HEK293 (cell line): ENCODE data around the gene MRPL45.

Source experiments
- CTCF ChIA-PET: fragments of 350-600 bp; formaldehyde crosslinking; extraction: SDS; loops from one replicate; lab custom pipeline; 2021; ENCODE audit warnings: antibody characterized with exemption; lab: Yijun Ruan, JAX
- POLR2A ChIA-PET: fragments of 300-600 bp; formaldehyde crosslinking; extraction: SDS; loops from one replicate; lab custom pipeline; 2020; ENCODE audit warnings: antibody characterized with exemption, inconsistent platforms; lab: Yijun Ruan, JAX
- H3K27ac ChIP-seq: fragments of 200-500 bp; sonication (Bioruptor generic); 2 replicates; pipeline ENCODE4 v1.5.1; 2014; ENCODE audit warnings: low read depth, low read length, control low read depth, inconsistent platforms; ENCODE audit errors: extremely low read depth
- H3K36me3 ChIP-seq, 2 experiments: fragments of 200-500 bp in 1 of 2; sonication (Bioruptor generic) in 1 of 2; 1 replicate in 1 of 2; 2 replicates in 1 of 2; pipeline ENCODE4 v1.5.1; 2014 to 2017; ENCODE audit warnings: inconsistent platforms in 2 of 2, low read length in 2 of 2; ENCODE audit not compliant: control insufficient read depth in 2 of 2, insufficient read depth in 1 of 2
- H3K4me1 ChIP-seq: fragments of 200-500 bp; sonication (Bioruptor generic); 2 replicates; pipeline ENCODE4 v1.5.1; 2014; ENCODE audit warnings: mild to moderate bottlenecking, low read length, inconsistent platforms; ENCODE audit not compliant: control insufficient read depth, insufficient read depth
- H3K4me3 ChIP-seq: 2 replicates; pipeline ENCODE4 v1.5.1; 2011; ENCODE audit warnings: low read depth, mild to moderate bottlenecking, control low read depth, low read length, moderate library complexity
- H3K9me3 ChIP-seq: fragments of 200-500 bp; sonication (Bioruptor generic); 2 replicates; pipeline ENCODE4 v1.5.1; 2014; ENCODE audit warnings: low read depth, low read length, inconsistent platforms; ENCODE audit not compliant: control insufficient read depth, insufficient read depth
- FEZF1 ChIP-seq: fragments of 450-650 bp; formaldehyde crosslinking; IDR thresholded peaks from 2 replicates; pipeline ENCODE4 v1.5.1; 2016; ENCODE audit warnings: missing biosample characterization, missing genetic modification characterization
- IKZF3 ChIP-seq: fragments of 450-650 bp; IDR thresholded peaks from 2 replicates; pipeline ENCODE4 v1.5.0; 2018; ENCODE audit warnings: missing biosample characterization, mild to moderate bottlenecking, missing genetic modification characterization, moderate library complexity
- KLF8 ChIP-seq: fragments of 450-650 bp; formaldehyde crosslinking; IDR thresholded peaks from 2 replicates; pipeline ENCODE4 v1.5.1; 2016; ENCODE audit warnings: missing biosample characterization, missing genetic modification characterization
- RBAK ChIP-seq: fragments of 450-650 bp; formaldehyde crosslinking; IDR thresholded peaks from 2 replicates; pipeline ENCODE4 v1.5.1; 2016; ENCODE audit warnings: missing biosample characterization, missing genetic modification characterization
- SCRT2 ChIP-seq: fragments of 450-650 bp; formaldehyde crosslinking; IDR thresholded peaks from 2 replicates; pipeline ENCODE4 v1.5.1; 2016; ENCODE audit warnings: missing biosample characterization, missing genetic modification characterization
- ZBTB8A ChIP-seq: fragments of 450-650 bp; formaldehyde crosslinking; IDR thresholded peaks from 2 replicates; pipeline ENCODE4 v1.5.1; 2016; ENCODE audit warnings: missing biosample characterization, missing genetic modification characterization
- ZNF146 ChIP-seq: fragments of 450-650 bp; formaldehyde crosslinking; IDR thresholded peaks from 2 replicates; pipeline ENCODE4 v1.5.1; 2016; ENCODE audit warnings: missing biosample characterization, missing genetic modification characterization
- ZNF174 ChIP-seq: fragments of 450-650 bp; formaldehyde crosslinking; IDR thresholded peaks from 2 replicates; pipeline ENCODE4 v1.5.0; 2017; ENCODE audit warnings: missing biosample characterization, mild to moderate bottlenecking, missing genetic modification characterization
- ZNF211 ChIP-seq: fragments of 450-650 bp; formaldehyde crosslinking; IDR thresholded peaks from 2 replicates; pipeline ENCODE4 v1.5.1; 2016; ENCODE audit warnings: low read depth, missing biosample characterization, missing genetic modification characterization
- ZNF248 ChIP-seq: fragments of 450-650 bp; formaldehyde crosslinking; IDR thresholded peaks from 2 replicates; pipeline ENCODE4 v1.5.1; 2017; ENCODE audit warnings: missing biosample characterization, missing genetic modification characterization
- ZNF354C ChIP-seq: fragments of 450-650 bp; formaldehyde crosslinking; IDR thresholded peaks from 2 replicates; pipeline ENCODE4 v1.5.1; 2016; ENCODE audit warnings: missing biosample characterization, missing genetic modification characterization, low read depth, borderline replicate concordance
- ZNF37A ChIP-seq: fragments of 450-650 bp; IDR thresholded peaks from 2 replicates; pipeline ENCODE4 v1.5.1; 2018; ENCODE audit warnings: missing biosample characterization, missing genetic modification characterization
- ZNF391 ChIP-seq: fragments of 450-650 bp; formaldehyde crosslinking; IDR thresholded peaks from 2 replicates; pipeline ENCODE4 v1.5.1; 2016; ENCODE audit warnings: low read depth, missing biosample characterization, missing genetic modification characterization, borderline replicate concordance
- ZNF394 ChIP-seq: fragments of 450-650 bp; formaldehyde crosslinking; IDR thresholded peaks from 2 replicates; pipeline ENCODE4 v1.5.1; 2016; ENCODE audit warnings: missing biosample characterization, missing genetic modification characterization, mild to moderate bottlenecking, moderate library complexity, borderline replicate concordance
- ZNF423 ChIP-seq: fragments of 450-650 bp; formaldehyde crosslinking; IDR thresholded peaks from 2 replicates; pipeline ENCODE4 v1.5.1; 2016; ENCODE audit warnings: missing biosample characterization, missing genetic modification characterization
- ZNF544 ChIP-seq: fragments of 450-650 bp; formaldehyde crosslinking; IDR thresholded peaks from 2 replicates; pipeline ENCODE4 v1.5.0; 2017; ENCODE audit warnings: missing biosample characterization, missing genetic modification characterization
- ZNF555 ChIP-seq: fragments of 450-650 bp; formaldehyde crosslinking; conservative IDR thresholded peaks from 2 replicates; pipeline ENCODE4 v1.5.1; 2017; ENCODE audit warnings: missing biosample characterization, mild to moderate bottlenecking, missing genetic modification characterization, inconsistent platforms
- ZNF626 ChIP-seq: fragments of 450-650 bp; sonication (Bioruptor Pico); formaldehyde crosslinking; IDR thresholded peaks from 2 replicates; pipeline ENCODE4 v1.5.1; 2018; ENCODE audit warnings: missing biosample characterization, missing genetic modification characterization, inconsistent platforms
- ZSCAN16 ChIP-seq: fragments of 450-650 bp; formaldehyde crosslinking; IDR thresholded peaks from 2 replicates; pipeline ENCODE4 v1.5.1; 2016; ENCODE audit warnings: missing biosample characterization, missing genetic modification characterization
- ZSCAN30 ChIP-seq: fragments of 450-650 bp; IDR thresholded peaks from 2 replicates; pipeline ENCODE4 v1.5.1; 2018; ENCODE audit warnings: missing biosample characterization, mild to moderate bottlenecking, missing genetic modification characterization, moderate library complexity
- TF ChIP-seq, protein P1 (sequence below): fragments of 450-650 bp; formaldehyde crosslinking; IDR thresholded peaks from 2 replicates; pipeline ENCODE4 v1.5.1; 2017; ENCODE audit warnings: missing biosample characterization, missing genetic modification characterization
- TF ChIP-seq, protein P2 (sequence below): fragments of 450-650 bp; formaldehyde crosslinking; IDR thresholded peaks from 2 replicates; pipeline ENCODE4 v1.5.1; 2016; ENCODE audit warnings: missing biosample characterization, missing genetic modification characterization
- TF ChIP-seq, protein P3 (sequence below): fragments of 450-650 bp; formaldehyde crosslinking; IDR thresholded peaks from 2 replicates; pipeline ENCODE4 v1.5.1; 2016; ENCODE audit warnings: missing biosample characterization, missing genetic modification characterization
- TF ChIP-seq, protein P4 (sequence below): fragments of 450-650 bp; IDR thresholded peaks from 2 replicates; pipeline ENCODE4 v1.5.1; 2018; ENCODE audit warnings: missing biosample characterization, mild to moderate bottlenecking, missing genetic modification characterization
- TF ChIP-seq, protein P5 (sequence below): fragments of 450-650 bp; formaldehyde crosslinking; IDR thresholded peaks from 2 replicates; pipeline ENCODE4 v1.5.1; 2017; ENCODE audit warnings: missing biosample characterization, missing genetic modification characterization
- TF ChIP-seq, protein P6 (sequence below): fragments of 450-650 bp; formaldehyde crosslinking; IDR thresholded peaks from 2 replicates; pipeline ENCODE4 v1.5.1; 2016; ENCODE audit warnings: missing biosample characterization, missing genetic modification characterization, low read depth

Gene MRPL45

DNA sequence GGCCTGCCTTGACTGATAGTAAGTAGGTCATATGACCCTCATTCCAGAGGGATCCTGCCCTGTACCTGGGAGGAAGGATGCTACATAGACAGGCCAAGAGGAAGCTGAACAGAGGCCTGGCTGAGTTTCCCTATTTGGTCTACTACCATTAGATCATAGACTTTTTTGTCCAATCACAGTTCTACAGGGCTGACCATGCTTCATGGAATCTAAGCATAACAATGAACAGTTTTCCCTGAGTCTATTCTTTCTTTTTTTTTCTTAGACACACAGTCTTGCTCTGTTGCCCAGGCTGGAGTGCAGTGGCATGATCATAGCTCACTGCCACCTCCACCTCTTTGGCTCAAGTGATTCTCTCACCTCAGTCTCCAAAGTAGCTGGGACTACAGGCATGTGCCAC is 42.9 kb downstream of the MRPL45 start (continued):
- TF ChIP-seq, protein P1, sequence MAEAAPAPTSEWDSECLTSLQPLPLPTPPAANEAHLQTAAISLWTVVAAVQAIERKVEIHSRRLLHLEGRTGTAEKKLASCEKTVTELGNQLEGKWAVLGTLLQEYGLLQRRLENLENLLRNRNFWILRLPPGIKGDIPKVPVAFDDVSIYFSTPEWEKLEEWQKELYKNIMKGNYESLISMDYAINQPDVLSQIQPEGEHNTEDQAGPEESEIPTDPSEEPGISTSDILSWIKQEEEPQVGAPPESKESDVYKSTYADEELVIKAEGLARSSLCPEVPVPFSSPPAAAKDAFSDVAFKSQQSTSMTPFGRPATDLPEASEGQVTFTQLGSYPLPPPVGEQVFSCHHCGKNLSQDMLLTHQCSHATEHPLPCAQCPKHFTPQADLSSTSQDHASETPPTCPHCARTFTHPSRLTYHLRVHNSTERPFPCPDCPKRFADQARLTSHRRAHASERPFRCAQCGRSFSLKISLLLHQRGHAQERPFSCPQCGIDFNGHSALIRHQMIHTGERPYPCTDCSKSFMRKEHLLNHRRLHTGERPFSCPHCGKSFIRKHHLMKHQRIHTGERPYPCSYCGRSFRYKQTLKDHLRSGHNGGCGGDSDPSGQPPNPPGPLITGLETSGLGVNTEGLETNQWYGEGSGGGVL (tag by site-specific recombination) = no peak
- TF ChIP-seq ZNF391 (tag by site-specific recombination) (no peak), ZNF37A (tag by site-specific recombination) (no peak), ZNF423 (tag by site-specific recombination) (no peak)
- TF ChIP-seq, protein P2, sequence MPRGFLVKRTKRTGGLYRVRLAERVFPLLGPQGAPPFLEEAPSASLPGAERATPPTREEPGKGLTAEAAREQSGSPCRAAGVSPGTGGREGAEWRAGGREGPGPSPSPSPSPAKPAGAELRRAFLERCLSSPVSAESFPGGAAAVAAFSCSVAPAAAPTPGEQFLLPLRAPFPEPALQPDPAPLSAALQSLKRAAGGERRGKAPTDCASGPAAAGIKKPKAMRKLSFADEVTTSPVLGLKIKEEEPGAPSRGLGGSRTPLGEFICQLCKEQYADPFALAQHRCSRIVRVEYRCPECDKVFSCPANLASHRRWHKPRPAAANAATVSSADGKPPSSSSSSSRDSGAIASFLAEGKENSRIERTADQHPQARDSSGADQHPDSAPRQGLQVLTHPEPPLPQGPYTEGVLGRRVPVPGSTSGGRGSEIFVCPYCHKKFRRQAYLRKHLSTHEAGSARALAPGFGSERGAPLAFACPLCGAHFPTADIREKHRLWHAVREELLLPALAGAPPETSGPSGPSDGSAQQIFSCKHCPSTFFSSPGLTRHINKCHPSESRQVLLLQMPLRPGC (tag by site-specific recombination) = no peak

DNA sequence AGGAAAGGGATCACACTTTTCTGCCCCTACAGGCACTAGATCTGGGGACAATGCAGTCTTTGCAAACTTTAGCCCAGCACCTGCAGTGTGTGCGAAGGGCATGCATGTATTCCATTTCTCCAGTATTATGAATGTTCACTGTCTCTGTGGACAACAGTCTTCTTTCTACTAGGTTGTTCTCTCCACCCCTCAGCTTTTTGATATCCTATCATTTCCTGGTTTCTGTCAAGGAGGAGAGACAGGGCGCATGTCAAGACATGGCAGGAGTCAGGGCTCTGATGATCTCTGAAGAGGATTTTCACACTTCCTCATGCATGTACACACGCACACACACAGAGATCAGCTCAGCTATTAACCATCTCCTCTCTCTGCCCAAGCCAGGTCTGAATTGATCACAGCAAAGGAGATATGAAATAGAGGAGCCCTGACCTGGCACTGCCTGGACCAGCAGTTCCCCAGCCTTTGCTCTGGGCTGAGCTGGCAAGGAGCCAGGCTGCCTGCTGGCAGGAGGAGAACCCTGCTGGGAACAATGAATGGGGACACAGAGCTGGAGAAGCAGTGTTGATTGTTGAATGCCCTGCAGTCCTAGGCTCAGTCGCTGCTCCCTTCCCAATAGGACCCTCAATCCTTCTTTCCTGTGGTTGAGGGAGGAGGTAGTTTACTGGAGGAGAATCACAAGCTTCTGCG is 44.2 kb downstream of the MRPL45 start:
- H3K4me3 ChIP-seq = no peak overlapping the region
- no peaks in the 10 kb centered on the region for H3K9me3 ChIP-seq
- POLR2A ChIA-PET = interaction anchor here (0.9 to 1.4 kb wide), 4 partner anchors 11 to 62 kb away, joined by 3 to 7 read pairs (median 4); partner anchors contain the start of gene SOCS7
- CTCF ChIA-PET = interaction anchor here (0.5 to 12.3 kb wide), 13 partner anchors 6 to 390 kb away, joined by 3 to 186 read pairs (median 4); partner anchors contain the start of genes GPR179 and SOCS7
- peak overlapping the region; percentile 40; the same call in 1 of the 2 replicates for H3K27ac ChIP-seq
- H3K36me3 ChIP-seq = no peaks in the 10 kb centered on the region
- peaks cover 9% of the 10 kb centered on the region for H3K4me1 ChIP-seq
- no peak for TF ChIP-seq ZNF146 (tag by site-specific recombination)
- TF ChIP-seq ZNF544 = peak; percentile 83; the same call in 1 of the 2 replicates
- TF ChIP-seq ZNF555 (tag by site-specific recombination) = no peak
- TF ChIP-seq ZSCAN16 (tag by site-specific recombination) = no peak
- TF ChIP-seq ZBTB8A (tag by site-specific recombination) = peak; percentile 60
- TF ChIP-seq IKZF3 = peak; percentile 84
- TF ChIP-seq KLF8 (tag by site-specific recombination) = no peak
- no peak for TF ChIP-seq ZNF626
- no peak for TF ChIP-seq ZSCAN30 (tag by site-specific recombination)
- no peak for TF ChIP-seq ZNF174 (tag by site-specific recombination)
- TF ChIP-seq, protein P3, sequence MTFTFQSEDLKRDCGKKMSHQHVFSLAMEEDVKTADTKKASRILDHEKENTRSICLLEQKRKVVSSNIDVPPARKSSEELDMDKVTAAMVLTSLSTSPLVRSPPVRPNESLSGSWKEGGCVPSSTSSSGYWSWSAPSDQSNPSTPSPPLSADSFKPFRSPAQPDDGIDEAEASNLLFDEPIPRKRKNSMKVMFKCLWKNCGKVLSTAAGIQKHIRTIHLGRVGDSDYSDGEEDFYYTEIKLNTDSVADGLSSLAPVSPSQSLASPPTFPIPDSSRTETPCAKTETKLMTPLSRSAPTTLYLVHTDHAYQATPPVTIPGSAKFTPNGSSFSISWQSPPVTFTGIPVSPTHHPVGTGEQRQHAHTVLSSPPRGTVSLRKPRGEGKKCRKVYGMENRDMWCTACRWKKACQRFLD (tag by site-specific recombination) = no peak
- TF ChIP-seq ZNF211 (tag by site-specific recombination) = no peak
- TF ChIP-seq ZNF394 = peak; percentile 39; the same call in 1 of the 2 replicates
- no peak for TF ChIP-seq FEZF1
- no peak for TF ChIP-seq ZNF248 (tag by site-specific recombination)
- TF ChIP-seq, protein P4, sequence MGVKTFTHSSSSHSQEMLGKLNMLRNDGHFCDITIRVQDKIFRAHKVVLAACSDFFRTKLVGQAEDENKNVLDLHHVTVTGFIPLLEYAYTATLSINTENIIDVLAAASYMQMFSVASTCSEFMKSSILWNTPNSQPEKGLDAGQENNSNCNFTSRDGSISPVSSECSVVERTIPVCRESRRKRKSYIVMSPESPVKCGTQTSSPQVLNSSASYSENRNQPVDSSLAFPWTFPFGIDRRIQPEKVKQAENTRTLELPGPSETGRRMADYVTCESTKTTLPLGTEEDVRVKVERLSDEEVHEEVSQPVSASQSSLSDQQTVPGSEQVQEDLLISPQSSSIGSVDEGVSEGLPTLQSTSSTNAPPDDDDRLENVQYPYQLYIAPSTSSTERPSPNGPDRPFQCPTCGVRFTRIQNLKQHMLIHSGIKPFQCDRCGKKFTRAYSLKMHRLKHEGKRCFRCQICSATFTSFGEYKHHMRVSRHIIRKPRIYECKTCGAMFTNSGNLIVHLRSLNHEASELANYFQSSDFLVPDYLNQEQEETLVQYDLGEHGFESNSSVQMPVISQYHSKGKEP = peak; percentile 73; the same call in 1 of the 2 replicates
- no peak for TF ChIP-seq ZNF354C
- TF ChIP-seq, protein P5, sequence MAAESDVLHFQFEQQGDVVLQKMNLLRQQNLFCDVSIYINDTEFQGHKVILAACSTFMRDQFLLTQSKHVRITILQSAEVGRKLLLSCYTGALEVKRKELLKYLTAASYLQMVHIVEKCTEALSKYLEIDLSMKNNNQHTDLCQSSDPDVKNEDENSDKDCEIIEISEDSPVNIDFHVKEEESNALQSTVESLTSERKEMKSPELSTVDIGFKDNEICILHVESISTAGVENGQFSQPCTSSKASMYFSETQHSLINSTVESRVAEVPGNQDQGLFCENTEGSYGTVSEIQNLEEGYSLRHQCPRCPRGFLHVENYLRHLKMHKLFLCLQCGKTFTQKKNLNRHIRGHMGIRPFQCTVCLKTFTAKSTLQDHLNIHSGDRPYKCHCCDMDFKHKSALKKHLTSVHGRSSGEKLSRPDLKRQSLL (tag by site-specific recombination) = peak; percentile 52; the same call in 1 of the 2 replicates
- TF ChIP-seq SCRT2 (tag by site-specific recombination) = 0 out of 2 replicates have a peak, but pooled peaks have one; percentile 12
- no peak for TF ChIP-seq RBAK (tag by site-specific recombination)
- TF ChIP-seq, protein P6, sequence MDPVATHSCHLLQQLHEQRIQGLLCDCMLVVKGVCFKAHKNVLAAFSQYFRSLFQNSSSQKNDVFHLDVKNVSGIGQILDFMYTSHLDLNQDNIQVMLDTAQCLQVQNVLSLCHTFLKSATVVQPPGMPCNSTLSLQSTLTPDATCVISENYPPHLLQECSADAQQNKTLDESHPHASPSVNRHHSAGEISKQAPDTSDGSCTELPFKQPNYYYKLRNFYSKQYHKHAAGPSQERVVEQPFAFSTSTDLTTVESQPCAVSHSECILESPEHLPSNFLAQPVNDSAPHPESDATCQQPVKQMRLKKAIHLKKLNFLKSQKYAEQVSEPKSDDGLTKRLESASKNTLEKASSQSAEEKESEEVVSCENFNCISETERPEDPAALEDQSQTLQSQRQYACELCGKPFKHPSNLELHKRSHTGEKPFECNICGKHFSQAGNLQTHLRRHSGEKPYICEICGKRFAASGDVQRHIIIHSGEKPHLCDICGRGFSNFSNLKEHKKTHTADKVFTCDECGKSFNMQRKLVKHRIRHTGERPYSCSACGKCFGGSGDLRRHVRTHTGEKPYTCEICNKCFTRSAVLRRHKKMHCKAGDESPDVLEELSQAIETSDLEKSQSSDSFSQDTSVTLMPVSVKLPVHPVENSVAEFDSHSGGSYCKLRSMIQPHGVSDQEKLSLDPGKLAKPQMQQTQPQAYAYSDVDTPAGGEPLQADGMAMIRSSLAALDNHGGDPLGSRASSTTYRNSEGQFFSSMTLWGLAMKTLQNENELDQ (tag by site-specific recombination) = no peak
